H9 (cell line): ENCODE measurements around the gene WDR31. TPM values are rescaled to one million over a fixed set of nuclear protein-coding genes. Genes with fewer than 3 reads are reported as not detected.

ENCODE experiments used
- DNase-seq: peaks from one replicate; pipeline ENCODE4 v3.0.0-alpha.2; 2017
- H2AFZ ChIP-seq: one replicate; pipeline ENCODE4 v1.6.1; 2013; ENCODE audit warnings: mild to moderate bottlenecking, low read length, control low read depth, moderate library complexity
- H2AK5ac ChIP-seq: 2 replicates; pipeline ENCODE4 v1.6.1; 2013; ENCODE audit warnings: low read length, control low read depth, mixed read lengths; ENCODE audit not compliant: insufficient read length
- H2BK120ac ChIP-seq: one replicate; pipeline ENCODE4 v1.6.1; 2013; ENCODE audit warnings: low read depth, mild to moderate bottlenecking, low read length, control low read depth, inconsistent platforms; ENCODE audit not compliant: poor library complexity, severe bottlenecking
- H2BK12ac ChIP-seq: 2 replicates; pipeline ENCODE4 v1.6.1; 2013; ENCODE audit warnings: low read length, control low read depth, mixed read lengths, low read depth; ENCODE audit not compliant: insufficient read length
- H2BK15ac ChIP-seq: 2 replicates; pipeline ENCODE4 v1.6.1; 2013; ENCODE audit warnings: low read depth, low read length, control low read depth
- H2BK20ac ChIP-seq: one replicate; pipeline ENCODE4 v1.6.1; 2013; ENCODE audit warnings: low read depth, mild to moderate bottlenecking, low read length, control low read depth, inconsistent platforms; ENCODE audit not compliant: poor library complexity, severe bottlenecking
- H2BK5ac ChIP-seq: 2 replicates; pipeline ENCODE4 v1.6.1; 2013; ENCODE audit warnings: low read length, control low read depth, mixed read lengths; ENCODE audit not compliant: insufficient read length
- H3K14ac ChIP-seq: 2 replicates; pipeline ENCODE4 v1.6.1; 2013; ENCODE audit warnings: low read length, control low read depth; ENCODE audit not compliant: insufficient read depth
- H3K18ac ChIP-seq: 2 replicates; pipeline ENCODE4 v1.6.1; 2013; ENCODE audit warnings: low read depth, mild to moderate bottlenecking, mixed read lengths, low read length, control low read depth; ENCODE audit not compliant: insufficient read length
- H3K23ac ChIP-seq: 2 replicates; pipeline ENCODE4 v1.6.1; 2013; ENCODE audit warnings: low read length, control low read depth, mixed read lengths, low read depth; ENCODE audit not compliant: insufficient read length
- H3K23me2 ChIP-seq: 2 replicates; pipeline ENCODE4 v1.6.1; 2013; ENCODE audit warnings: low read depth, mild to moderate bottlenecking, mixed read lengths, low read length, control low read depth; ENCODE audit not compliant: insufficient read length, poor library complexity, severe bottlenecking
- H3K27ac ChIP-seq: 2 replicates; pipeline ENCODE4 v1.5.1; 2013; ENCODE audit warnings: low read length, control low read depth, mixed read lengths, low read depth; ENCODE audit not compliant: insufficient read length
- H3K27me3 ChIP-seq: 2 replicates; pipeline ENCODE4 v1.6.1; 2013; ENCODE audit warnings: low read length, control low read depth, inconsistent platforms; ENCODE audit not compliant: insufficient read depth
- H3K4ac ChIP-seq: 2 replicates; pipeline ENCODE4 v1.6.1; 2013; ENCODE audit warnings: low read depth, mild to moderate bottlenecking, control low read depth, inconsistent platforms, low read length, moderate library complexity
- H3K4me1 ChIP-seq: 2 replicates; pipeline ENCODE4 v1.6.1; 2013; ENCODE audit warnings: low read length, control low read depth, inconsistent platforms; ENCODE audit not compliant: insufficient read depth
- H3K4me2 ChIP-seq: 2 replicates; pipeline ENCODE4 v1.6.1; 2013; ENCODE audit warnings: low read length, control low read depth, mixed read lengths; ENCODE audit not compliant: insufficient read length, insufficient read depth
- H3K56ac ChIP-seq: 2 replicates; pipeline ENCODE4 v1.6.1; 2013; ENCODE audit warnings: low read depth, mild to moderate bottlenecking, mixed read lengths, low read length, control low read depth; ENCODE audit not compliant: insufficient read length
- H3K79me1 ChIP-seq: 2 replicates; pipeline ENCODE4 v1.6.1; 2013; ENCODE audit warnings: low read depth, mild to moderate bottlenecking, moderate library complexity, low read length, control low read depth, inconsistent platforms; ENCODE audit not compliant: insufficient read depth, poor library complexity, severe bottlenecking
- H3K79me2 ChIP-seq: 2 replicates; pipeline ENCODE4 v1.6.1; 2013; ENCODE audit warnings: low read length, control low read depth, inconsistent platforms; ENCODE audit not compliant: insufficient read depth
- H3K9ac ChIP-seq: 2 replicates; pipeline ENCODE4 v1.6.1; 2013; ENCODE audit warnings: low read length, control low read depth, mixed read lengths; ENCODE audit not compliant: insufficient read length; ENCODE audit errors: extremely low read depth
- H3K9me3 ChIP-seq: one replicate; pipeline ENCODE4 v1.6.1; 2013; ENCODE audit warnings: low read depth, low read length, inconsistent platforms; ENCODE audit not compliant: control insufficient read depth
- H3T11ph ChIP-seq: one replicate; pipeline ENCODE4 v1.6.1; 2013; ENCODE audit warnings: mild to moderate bottlenecking, low read length, control low read depth, inconsistent platforms
- H4K20me1 ChIP-seq: one replicate; pipeline ENCODE4 v1.6.1; 2013; ENCODE audit not compliant: control insufficient read depth, insufficient read length, insufficient read depth
- H4K5ac ChIP-seq: 2 replicates; pipeline ENCODE4 v1.6.1; 2013; ENCODE audit warnings: low read depth, mild to moderate bottlenecking, mixed read lengths, low read length, control low read depth; ENCODE audit not compliant: insufficient read length
- H4K8ac ChIP-seq: replicated peaks from 2 replicates; pipeline ENCODE4 v1.6.1; 2013; ENCODE audit warnings: low read length, control low read depth, mixed read lengths, low read depth; ENCODE audit not compliant: insufficient read length
- H4K91ac ChIP-seq: 2 replicates; pipeline ENCODE4 v1.6.1; 2013; ENCODE audit warnings: low read depth, mild to moderate bottlenecking, moderate library complexity, mixed read lengths, low read length, control low read depth; ENCODE audit not compliant: insufficient read length
- H3K27ac Mint-ChIP-seq, 3 experiments: 2 replicates in 2 of 3; 3 replicates in 1 of 3; pipeline ENCODE4 v1.8.0; 2020 to 2021; ENCODE audit warnings: mixed read lengths in 3 of 3, mild to moderate bottlenecking in 1 of 3, moderate library complexity in 1 of 3
- H3K27me3 Mint-ChIP-seq: 2 replicates; pipeline ENCODE4 v1.8.0; 2021; ENCODE audit warnings: low read depth, mild to moderate bottlenecking, moderate library complexity, mixed read lengths
- H3K36me3 Mint-ChIP-seq, 3 experiments: 2 replicates in 2 of 3; 3 replicates in 1 of 3; pipeline ENCODE4 v1.8.0; 2020 to 2021; ENCODE audit warnings: low read depth in 3 of 3, mixed read lengths in 3 of 3; ENCODE audit not compliant: insufficient read depth in 1 of 3
- H3K4me1 Mint-ChIP-seq, 2 experiments: 2 replicates each; pipeline ENCODE4 v1.8.0; 2020; ENCODE audit warnings: mixed read lengths in 2 of 2
- H3K4me3 Mint-ChIP-seq, 2 experiments: 2 replicates in 1 of 2; 3 replicates in 1 of 2; pipeline ENCODE4 v1.8.0; 2020 to 2021; ENCODE audit warnings: mild to moderate bottlenecking in 2 of 2, mixed read lengths in 2 of 2, moderate library complexity in 1 of 2
- H3K9me3 Mint-ChIP-seq, 2 experiments: 2 replicates in 1 of 2; 3 replicates in 1 of 2; pipeline ENCODE4 v1.8.0; 2020; ENCODE audit warnings: mild to moderate bottlenecking in 2 of 2, mixed read lengths in 2 of 2, moderate library complexity in 1 of 2
- WGBS: extraction: QIAGEN DNeasy Blood & Tissue Kit; methylation state at CpG from one replicate; pipeline ENCODE4 v1.1.7; 2013; ENCODE audit warnings: missing lambda C conversion rate, low lambda C conversion rate, mixed read lengths; ENCODE audit not compliant: insufficient read length; ENCODE audit errors: extremely low coverage; 5-methylcytosine and 5-hydroxymethylcytosine counted together
- total RNA-seq: library from RNA; stranded (reverse); gene quantifications from 2 replicates; pipeline ENCODE4 v1.2.1, GENCODE V29; 2021
- TF ChIP-seq, protein P1 (sequence below): fragments of 200-600 bp; sonication (generic); conservative IDR thresholded peaks from 3 replicates; pipeline ENCODE4 v1.8.0; 2021; ENCODE audit warnings: antibody characterized with exemption, mild to moderate bottlenecking

Gene WDR31
- total RNA-seq, 1 experiment from 2014 or later = 0.72 TPM

DNA sequence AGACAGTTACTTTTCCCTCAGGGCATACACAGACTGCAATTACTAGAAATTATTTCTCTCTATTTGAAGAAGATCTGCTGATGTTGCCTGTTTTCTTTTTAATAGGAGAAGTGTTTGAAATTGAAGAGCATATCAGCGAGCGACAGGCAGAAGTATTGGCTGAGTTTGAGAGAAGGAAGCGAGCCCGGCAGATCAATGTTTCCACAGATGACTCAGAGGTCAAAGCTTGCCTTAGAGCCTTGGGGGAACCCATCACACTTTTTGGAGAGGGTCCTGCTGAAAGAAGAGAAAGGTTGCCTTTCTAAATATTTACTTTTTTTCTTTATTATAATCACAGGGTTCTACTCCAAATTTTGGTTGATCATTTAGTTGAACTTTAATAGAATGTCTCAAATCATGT is 61.2 kb downstream of the WDR31 start:
- no peak overlapping the region for H3K4ac ChIP-seq
- H3K79me2 ChIP-seq = peaks cover 1% of the 10 kb centered on the region

More for the DNA sequence above, 61.2 kb downstream of the WDR31 start:
- Histone ChIP-seq H3T11ph (no peak overlapping the region), H2AK5ac (no peak overlapping the region), H2AFZ (no peak overlapping the region), H2BK12ac (no peak overlapping the region), H4K8ac (no peak overlapping the region), H3K9ac (no peak overlapping the region), H3K23ac (no peak overlapping the region), H3K4me2 (no peak overlapping the region), H2BK15ac (no peak overlapping the region), H2BK20ac (no peak overlapping the region), H3K18ac (no peak overlapping the region), H4K91ac (no peak overlapping the region), H3K14ac (no peak overlapping the region), H3K27ac (no peak overlapping the region), H3K27me3 (no peaks in the 10 kb centered on the region), H3K23me2 (peaks cover 8% of the 10 kb centered on the region), H2BK5ac (no peak overlapping the region), H4K20me1 (no peaks in the 10 kb centered on the region), H3K79me1 (no peaks in the 10 kb centered on the region), H3K9me3 (no peaks in the 10 kb centered on the region), H2BK120ac (no peak overlapping the region), H3K56ac (no peak overlapping the region), H4K5ac (no peak overlapping the region), H3K4me1 (no peaks in the 10 kb centered on the region; the same call in 1 of the 2 replicates)
- Mint-ChIP-seq H3K27me3 (no peaks in the 10 kb centered on the region), H3K27ac (0 out of 7 replicates have a peak overlapping the region, but pooled peaks of 1 of the 3 experiments have one; percentile 11), H3K4me3 (no peak overlapping the region), H3K36me3 (peaks cover 37 to 65% (median 62%) of the 10 kb centered on the region in 3 experiments; a peak in 6 of 7 replicates), H3K4me1 (peaks cover 7 to 8% of the 10 kb centered on the region in 2 experiments), H3K9me3 (no peaks in the 10 kb centered on the region)
- WGBS = no CpG with 5 or more reads among the region's 4 CpGs
- TF ChIP-seq, protein P1, sequence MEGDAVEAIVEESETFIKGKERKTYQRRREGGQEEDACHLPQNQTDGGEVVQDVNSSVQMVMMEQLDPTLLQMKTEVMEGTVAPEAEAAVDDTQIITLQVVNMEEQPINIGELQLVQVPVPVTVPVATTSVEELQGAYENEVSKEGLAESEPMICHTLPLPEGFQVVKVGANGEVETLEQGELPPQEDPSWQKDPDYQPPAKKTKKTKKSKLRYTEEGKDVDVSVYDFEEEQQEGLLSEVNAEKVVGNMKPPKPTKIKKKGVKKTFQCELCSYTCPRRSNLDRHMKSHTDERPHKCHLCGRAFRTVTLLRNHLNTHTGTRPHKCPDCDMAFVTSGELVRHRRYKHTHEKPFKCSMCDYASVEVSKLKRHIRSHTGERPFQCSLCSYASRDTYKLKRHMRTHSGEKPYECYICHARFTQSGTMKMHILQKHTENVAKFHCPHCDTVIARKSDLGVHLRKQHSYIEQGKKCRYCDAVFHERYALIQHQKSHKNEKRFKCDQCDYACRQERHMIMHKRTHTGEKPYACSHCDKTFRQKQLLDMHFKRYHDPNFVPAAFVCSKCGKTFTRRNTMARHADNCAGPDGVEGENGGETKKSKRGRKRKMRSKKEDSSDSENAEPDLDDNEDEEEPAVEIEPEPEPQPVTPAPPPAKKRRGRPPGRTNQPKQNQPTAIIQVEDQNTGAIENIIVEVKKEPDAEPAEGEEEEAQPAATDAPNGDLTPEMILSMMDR = no peak
- no peak for DNase-seq
